ENCODE results near the gene HPDL.

GRCh38 chr1:45370575-45370974 lies 43.9 kb downstream of the HPDL start:
- TF ChIP-seq POLR2A (IDR thresholded peaks at IDR 0.05; ENCODE audit: low read depth, low read length) (no peak), TAF1 (IDR thresholded peaks at IDR 0.05; ENCODE audit: borderline replicate concordance, low read depth, low read length) (no peak)
